Neural crest cell (in vitro differentiated cells): ENCODE measurements around the gene C1S. TPM values are rescaled to one million over a fixed set of nuclear protein-coding genes. Genes with fewer than 3 reads are reported as not detected.

Experiments
- DNase-seq: peaks from one replicate; pipeline ENCODE4 v3.0.0; 2021; ENCODE audit warnings: low read depth, mixed read lengths, low spot score
- H3K27ac Mint-ChIP-seq: one replicate; pipeline ENCODE4 v1.8.0; 2021; ENCODE audit warnings: mild to moderate bottlenecking, mixed read lengths; ENCODE audit not compliant: unreplicated experiment
- H3K27me3 Mint-ChIP-seq: 2 replicates; pipeline ENCODE4 v1.8.0; 2021; ENCODE audit warnings: low read depth, mild to moderate bottlenecking, mixed read lengths
- H3K36me3 Mint-ChIP-seq: 2 replicates; pipeline ENCODE4 v1.8.0; 2021; ENCODE audit warnings: low read depth, mild to moderate bottlenecking, mixed read lengths
- H3K4me1 Mint-ChIP-seq: 2 replicates; pipeline ENCODE4 v1.8.0; 2021; ENCODE audit warnings: mixed read lengths
- H3K4me3 Mint-ChIP-seq: one replicate; pipeline ENCODE4 v1.8.0; 2021; ENCODE audit warnings: mild to moderate bottlenecking, mixed read lengths
- H3K9me3 Mint-ChIP-seq: 2 replicates; pipeline ENCODE4 v1.8.0; 2021; ENCODE audit warnings: mixed read lengths
- CTCF ChIP-seq: fragments of 200-600 bp; sonication (generic); conservative IDR thresholded peaks from 2 replicates; pipeline ENCODE4 v1.5.0; 2021; ENCODE audit warnings: antibody characterized with exemption, mild to moderate bottlenecking
- total RNA-seq: library from RNA; stranded (reverse); gene quantifications from 2 replicates; pipeline ENCODE4 v1.2.1, GENCODE V29; 2021

C1S gene
- total RNA-seq, 1 donor from 2014 or later: 2.2 TPM

DNA sequence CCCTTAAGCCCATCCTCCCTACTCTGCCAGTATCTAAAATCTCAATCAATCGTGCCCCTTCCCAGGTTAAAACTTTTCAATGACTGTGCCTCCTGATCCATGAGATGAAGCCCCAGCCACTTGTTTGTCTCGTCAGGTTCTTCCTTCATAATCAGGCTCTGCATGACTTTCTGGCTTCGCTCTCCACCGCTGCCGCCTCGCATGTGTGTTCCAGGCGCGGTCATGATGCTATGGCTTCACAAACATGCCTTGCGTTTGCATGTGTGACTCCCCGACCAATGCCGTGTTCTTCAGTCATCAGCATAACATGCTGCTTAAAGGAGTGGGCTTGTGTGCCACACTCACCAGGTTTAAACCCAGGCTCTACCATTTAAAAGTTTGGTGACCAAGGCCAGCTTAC lies 53.5 kb downstream of the C1S start:
- Mint-ChIP-seq H3K27me3 (no peaks in the 10 kb centered on the region), H3K27ac (no peak overlapping the region), H3K4me1 (peaks cover 9% of the 10 kb centered on the region), H3K9me3 (no peaks in the 10 kb centered on the region), H3K4me3 (no peak overlapping the region), H3K36me3 (no peaks in the 10 kb centered on the region)
- DNase-seq: no peak
- no peak for TF ChIP-seq CTCF

GRCh38 chr12:7114851-7115250 lies 54.3 kb downstream of the C1S start:
- H3K27me3 Mint-ChIP-seq: no peaks in the 10 kb centered on the region
- H3K36me3 Mint-ChIP-seq: no peaks in the 10 kb centered on the region
- H3K4me3 Mint-ChIP-seq: no peak overlapping the region
- no peak for DNase-seq
- H3K9me3 Mint-ChIP-seq: no peaks in the 10 kb centered on the region
- no peak overlapping the region for H3K27ac Mint-ChIP-seq
- TF ChIP-seq CTCF: no peak
- H3K4me1 Mint-ChIP-seq: peaks cover 4% of the 10 kb centered on the region

DNA sequence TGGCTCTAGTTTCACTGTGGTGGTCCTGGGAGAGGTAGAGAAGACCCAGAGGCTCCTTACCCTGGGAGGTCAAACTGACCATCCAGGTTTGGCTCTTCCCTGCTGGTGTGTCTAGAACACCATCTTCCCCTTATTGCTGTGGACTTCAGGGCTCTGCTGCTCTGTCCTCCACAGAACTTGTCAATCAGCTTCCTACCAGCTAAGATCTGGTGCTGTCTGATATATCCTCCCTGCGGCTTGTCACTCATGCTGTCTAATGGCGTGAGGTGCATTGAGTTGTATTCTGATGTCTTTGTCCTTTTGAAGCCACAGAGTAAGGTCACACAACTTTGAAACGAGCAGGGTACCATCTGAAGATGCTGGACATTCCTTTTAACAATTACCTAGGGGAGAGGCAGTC lies 55.7 kb downstream of the C1S start:
- no peaks in the 10 kb centered on the region for H3K36me3 Mint-ChIP-seq
- no peak overlapping the region for H3K27ac Mint-ChIP-seq
- no peaks in the 10 kb centered on the region for H3K9me3 Mint-ChIP-seq
- no peaks in the 10 kb centered on the region for H3K27me3 Mint-ChIP-seq
- DNase-seq: no peak
- TF ChIP-seq CTCF: no peak
- H3K4me1 Mint-ChIP-seq: peaks cover 4% of the 10 kb centered on the region
- no peak overlapping the region for H3K4me3 Mint-ChIP-seq

GRCh38 chr12:7116916-7117315 lies 56.4 kb downstream of the C1S start:
- DNase-seq: no peak
- TF ChIP-seq CTCF: no peak
- H3K36me3 Mint-ChIP-seq: no peaks in the 10 kb centered on the region
- H3K9me3 Mint-ChIP-seq: no peaks in the 10 kb centered on the region
- H3K27me3 Mint-ChIP-seq: no peaks in the 10 kb centered on the region
- H3K27ac Mint-ChIP-seq: no peak overlapping the region
- H3K4me3 Mint-ChIP-seq: no peak overlapping the region
- peaks cover 4% of the 10 kb centered on the region for H3K4me1 Mint-ChIP-seq

- TF ChIP-seq CTCF: no peak
- no peaks in the 10 kb centered on the region for H3K27me3 Mint-ChIP-seq
- no peaks in the 10 kb centered on the region for H3K9me3 Mint-ChIP-seq
- H3K27ac Mint-ChIP-seq: no peak overlapping the region
- no peaks in the 10 kb centered on the region for H3K36me3 Mint-ChIP-seq
- no peak overlapping the region for H3K4me3 Mint-ChIP-seq
- peaks cover 4% of the 10 kb centered on the region for H3K4me1 Mint-ChIP-seq
- no peak for DNase-seq
Measured at GRCh38 chr12:7117670-7118069, 57.2 kb downstream of the C1S start.

GRCh38 chr12:7118881-7119280 lies 58.4 kb downstream of the C1S start:
- H3K27me3 Mint-ChIP-seq: no peaks in the 10 kb centered on the region
- no peak overlapping the region for H3K4me3 Mint-ChIP-seq
- TF ChIP-seq CTCF: no peak
- H3K36me3 Mint-ChIP-seq: no peaks in the 10 kb centered on the region
- no peak overlapping the region for H3K27ac Mint-ChIP-seq
- H3K4me1 Mint-ChIP-seq: peaks cover 8% of the 10 kb centered on the region
- DNase-seq: no peak
- no peaks in the 10 kb centered on the region for H3K9me3 Mint-ChIP-seq
